HepG2 (cell line): ENCODE measurements around the gene ATP6V1F. TPM values are rescaled to one million over a fixed set of nuclear protein-coding genes. Genes with fewer than 3 reads are reported as not detected.

Source experiments
- ATAC-seq: fragments of 200-7000 bp; cut with Tn5 transposase; 3 replicates; pipeline ENCODE4 v1.9.1; 2020; ENCODE audit warnings: mild to moderate bottlenecking, moderate library complexity
- BruUV-seq: library from RNA; stranded (reverse); fragments of 400-500 nt; replicated peaks from 2 replicates; lab custom pipeline; 2021; lab: Mats Ljungman, UMichigan
- CTCF ChIA-PET: fragments of 300-600 bp; formaldehyde crosslinking; extraction: SDS; loops from one replicate; lab custom pipeline; 2021; ENCODE audit warnings: low total read pairs, inconsistent platforms, low intra/inter-chr PET ratio; lab: Yijun Ruan, JAX
- POLR2A ChIA-PET: fragments of 350-600 bp; sonication (Branson Sonifier 250); formaldehyde crosslinking; loops from one replicate; lab custom pipeline; 2020; ENCODE audit warnings: antibody characterized with exemption, inconsistent platforms; lab: Yijun Ruan, JAX
- DNase-seq: peaks from one replicate; pipeline ENCODE4 v3.0.0-alpha.2; 2015; ENCODE audit warnings: low spot score
- FAIRE-seq: peaks from 3 replicates; lab custom pipeline; 2011; peaks lifted over from hg19 to GRCh38; lab: Jason Lieb, UNC
- H2AFZ ChIP-seq: one replicate; pipeline ENCODE4 v1.6.1; 2011; ENCODE audit warnings: low read length, inconsistent platforms
- H3K27ac ChIP-seq: fragments of 300-600 bp; 3 replicates; pipeline ENCODE4 v1.8.0; 2011; ENCODE audit warnings: mixed run types, mild to moderate bottlenecking, mixed read lengths, low read length, inconsistent platforms; ENCODE audit not compliant: insufficient read depth; ENCODE audit errors: extremely low read length
- H3K27me3 ChIP-seq, 2 experiments: fragments of 200-600 bp in 1 of 2; 2 replicates in 1 of 2; 3 replicates in 1 of 2; pipeline versions ENCODE4 v1.6.0 to v1.8.0; 2011; ENCODE audit warnings: low read length in 2 of 2, mild to moderate bottlenecking in 2 of 2, moderate library complexity in 2 of 2, inconsistent platforms in 1 of 2; ENCODE audit not compliant: insufficient read depth in 2 of 2, control insufficient read depth in 1 of 2
- H3K36me3 ChIP-seq, 2 experiments: fragments of 200-600 bp in 1 of 2; replicated peaks in 1 of 2; 2 replicates in 1 of 2; 3 replicates in 1 of 2; pipeline versions ENCODE4 v1.5.1 to v1.8.0; 2011; ENCODE audit warnings: low read length in 2 of 2, inconsistent platforms in 1 of 2; ENCODE audit not compliant: insufficient read depth in 2 of 2, control insufficient read depth in 1 of 2
- H3K4me1 ChIP-seq: 2 replicates; pipeline ENCODE4 v1.5.1; 2012; ENCODE audit warnings: low read length, inconsistent platforms; ENCODE audit not compliant: insufficient read depth
- H3K4me2 ChIP-seq: 2 replicates; pipeline ENCODE4 v1.6.0; 2011; ENCODE audit warnings: low read depth, low read length, inconsistent platforms
- H3K4me3 ChIP-seq, 3 experiments: fragments of 200-600 bp in 1 of 3; sonication (generic), shearing (Covaris generic) in 1 of 3; replicated peaks in 1 of 3; 2 replicates each; pipeline ENCODE4 v1.5.1; 2011 to 2016; ENCODE audit warnings: low read length in 3 of 3, inconsistent platforms in 2 of 3, low read depth in 2 of 3, mild to moderate bottlenecking in 2 of 3, control low read depth in 1 of 3, mixed read lengths in 1 of 3; ENCODE audit not compliant: insufficient read depth in 1 of 3
- H3K79me2 ChIP-seq: one replicate; pipeline ENCODE4 v1.6.1; 2011; ENCODE audit warnings: low read length, inconsistent platforms; ENCODE audit not compliant: insufficient read depth
- H3K9ac ChIP-seq: 2 replicates; pipeline ENCODE4 v1.6.0; 2011; ENCODE audit warnings: mild to moderate bottlenecking, low read depth, low read length, inconsistent platforms; ENCODE audit not compliant: insufficient read depth
- H3K9me3 ChIP-seq: 2 replicates; pipeline ENCODE4 v1.5.1; 2012; ENCODE audit warnings: mild to moderate bottlenecking, low read length
- H4K20me1 ChIP-seq: 2 replicates; pipeline ENCODE4 v1.6.0; 2011; ENCODE audit warnings: inconsistent platforms, mild to moderate bottlenecking, low read length, moderate library complexity; ENCODE audit not compliant: insufficient read depth
- ATF7 ChIP-seq, 2 experiments: fragments of 450-650 bp in 1 of 2; sonication (generic) in 1 of 2; formaldehyde crosslinking in 1 of 2; IDR thresholded peaks; 2 replicates each; pipeline versions ENCODE4 v1.4.0 to v1.6.1; 2016 to 2020; ENCODE audit warnings: antibody characterized with exemption in 1 of 2, mild to moderate bottlenecking in 1 of 2, missing genetic modification reagents in 1 of 2
- CREB1 ChIP-seq, 2 experiments: fragments of 450-650 bp in 1 of 2; IDR thresholded peaks; 2 replicates each; pipeline ENCODE4 v1.6.1; 2016 to 2017; ENCODE audit warnings: control low read depth in 1 of 2, mild to moderate bottlenecking in 1 of 2, missing compliant biosample characterization in 1 of 2, missing genetic modification characterization in 1 of 2
- ESRRA ChIP-seq: sonication (generic); formaldehyde crosslinking; IDR thresholded peaks from 2 replicates; pipeline ENCODE4 v1.5.1; 2020; ENCODE audit warnings: mild to moderate bottlenecking, low read depth, missing genetic modification reagents
- GPBP1L1 ChIP-seq: sonication (generic); formaldehyde crosslinking; IDR thresholded peaks from 2 replicates; pipeline ENCODE4 v1.5.0; 2020; ENCODE audit warnings: mild to moderate bottlenecking, missing genetic modification reagents
- HIC2 ChIP-seq: sonication (generic); formaldehyde crosslinking; IDR thresholded peaks from 2 replicates; pipeline ENCODE4 v1.9.0; 2022; ENCODE audit warnings: low read depth, missing genetic modification reagents
- MATR3 ChIP-seq: sonication (generic); formaldehyde crosslinking; IDR thresholded peaks from 2 replicates; pipeline ENCODE4 v1.4.0; 2020; ENCODE audit warnings: missing genetic modification reagents
- SMAD3 ChIP-seq: sonication (generic); formaldehyde crosslinking; IDR thresholded peaks from 2 replicates; pipeline ENCODE4 v1.4.0; 2020; ENCODE audit warnings: missing genetic modification reagents
- ZBTB38 ChIP-seq: sonication (generic); formaldehyde crosslinking; IDR thresholded peaks from 2 replicates; pipeline ENCODE4 v1.5.1; 2020; ENCODE audit warnings: mild to moderate bottlenecking, missing genetic modification reagents
- ZFYVE20 ChIP-seq: sonication (generic); formaldehyde crosslinking; IDR thresholded peaks from 2 replicates; pipeline ENCODE4 v1.8.0; 2023; ENCODE audit warnings: low read depth, mild to moderate bottlenecking, moderate library complexity, missing genetic modification reagents, borderline replicate concordance
- ZNF616 ChIP-seq: sonication (generic); formaldehyde crosslinking; IDR thresholded peaks from 2 replicates; pipeline ENCODE4 v1.5.0; 2020; ENCODE audit warnings: low read depth, mild to moderate bottlenecking, missing genetic modification reagents
- WGBS: methylation state at CpG from one replicate; pipeline ENCODE4 v1.1.6; 2017; ENCODE audit warnings: low lambda C conversion rate; 5-methylcytosine and 5-hydroxymethylcytosine counted together
- in situ Hi-C: cut with HindIII; loops from 2 replicates; pipeline ENCODE4 v1.10.0; 2017; ENCODE audit warnings: low pct_unique_long_range_greater_than_20kb; ENCODE audit not compliant: extremely low pct_ligation_motif_present
- intact Hi-C: fragments of 100-400 bp; cut with micrococcal nuclease; formaldehyde crosslinking; loops from one replicate; pipeline ENCODE4 v1.10.0; 2022; ENCODE audit not compliant: unreplicated experiment
- polyA plus RNA-seq, 8 experiments: library from polyadenylated mRNA; depleted of rRNA in 3 of 8; stranded (reverse) in 7 of 8; unstranded in 1 of 8; fragments of >200 nt; fragmentation: Illumina TruSeq in 4 of 8; extraction: Trizol in 4 of 8; gene quantifications; 2 replicates each; pipeline versions ENCODE4 v1.2.1 to v1.2.3, GENCODE V29; 2011 to 2016; ENCODE audit warnings: low read depth in 4 of 8, missing spikeins in 1 of 8, mixed read lengths in 1 of 8; ENCODE audit not compliant: insufficient read depth in 1 of 8
- total RNA-seq, 5 experiments: library from RNA; depleted of rRNA; stranded (reverse); fragments of >200 nt; fragmentation: Illumina TruSeq; extraction: Trizol; gene quantifications; 2 replicates each; pipeline ENCODE4 v1.2.3, GENCODE V29; 2016; ENCODE audit warnings: low read depth in 1 of 5

The ATP6V1F gene
- total and polyA plus RNA-seq, 2 of the 13 experiments (the other 11 are each of a cell fraction or from before 2014, with no cell fraction given) = 87.2 to 132 TPM

GRCh38 chr7:128845987-128846386, 16.7 kb upstream of the ATP6V1F start (continued):
- TF ChIP-seq GPBP1L1 (CRISPR knock-in tag) = no peak
- no peak for TF ChIP-seq ZBTB38 (CRISPR knock-in tag)
- no peak for TF ChIP-seq ZNF616 (CRISPR knock-in tag)
- TF ChIP-seq SMAD3 (CRISPR knock-in tag) = no peak
- no peak for TF ChIP-seq HIC2 (CRISPR knock-in tag)
- no peak for TF ChIP-seq MATR3 (CRISPR knock-in tag)
- TF ChIP-seq, all 625 proteins: peak for 0

- FAIRE-seq = no peak
- intact Hi-C loops = no loop called here
- Histone ChIP-seq H2AFZ (no peak overlapping the region), H3K9me3 (no peaks in the 10 kb centered on the region), H3K79me2 (no peaks in the 10 kb centered on the region), H3K4me1 (peaks cover 9% of the 10 kb centered on the region), H3K36me3 (no peaks in the 10 kb centered on the region)
- TF ChIP-seq ZFYVE20 (CRISPR knock-in tag) = no peak
- no peak for TF ChIP-seq ESRRA (CRISPR knock-in tag)
- TF ChIP-seq ATF7 (IDR thresholded peaks at IDR 0.05) = peak; percentile 44
- no peak for TF ChIP-seq ATF7 (CRISPR knock-in tag; IDR thresholded peaks at IDR 0.05)
- peak; percentile 39; the same call in 1 of the 2 replicates for TF ChIP-seq CREB1 (IDR thresholded peaks at IDR 0.05)
- TF ChIP-seq CREB1 (CRISPR knock-in tag; IDR thresholded peaks at IDR 0.05) = no peak
- TF ChIP-seq, all 625 proteins: peak for 2
- Histone ChIP-seq H3K9ac (no peak overlapping the region), H4K20me1 (no peaks in the 10 kb centered on the region), H3K4me2 (no peak overlapping the region), H3K27ac (no peak overlapping the region), H3K4me3 (no peak overlapping the region), H3K27me3 (peaks cover 7 to 20% of the 10 kb centered on the region in 2 experiments; a peak in 2 of 5 replicates)
- 48% methylated on average over 14 of the region's 14 CpGs for WGBS
- BruUV-seq = no TSS peak
- ChIA-PET CTCF (no interaction called here), POLR2A (no interaction called here)
- DNase-seq (no peak), ATAC-seq (no peak)
- in situ Hi-C loops = no loop called here
These were observed 15.7 kb upstream of the ATP6V1F start for GRCh38 chr7:128846781-128847444.
